NCI-H2081 treated with DMSO at 0.1 percent for 48 hours (cell line): ENCODE measurements around the gene BSG.
A peak's percentile ranks its signal among the peaks of the same experiment; 100 is the strongest.

Experiments used
- DNase-seq: peaks from one replicate; lab custom pipeline; 2025; lab: John Stamatoyannopoulos, UW

BSG gene

GRCh38 chr19:572140-572742 is at the start of gene BSG:
BSG (plus strand) TSS chr19:572596; CDS start chr19:572635, 39 bp downstream.
- DNase-seq = peak; percentile 79

- no peak for DNase-seq
Measured at GRCh38 chr19:522726-523125, 49.7 kb upstream of the BSG start.

DNA sequence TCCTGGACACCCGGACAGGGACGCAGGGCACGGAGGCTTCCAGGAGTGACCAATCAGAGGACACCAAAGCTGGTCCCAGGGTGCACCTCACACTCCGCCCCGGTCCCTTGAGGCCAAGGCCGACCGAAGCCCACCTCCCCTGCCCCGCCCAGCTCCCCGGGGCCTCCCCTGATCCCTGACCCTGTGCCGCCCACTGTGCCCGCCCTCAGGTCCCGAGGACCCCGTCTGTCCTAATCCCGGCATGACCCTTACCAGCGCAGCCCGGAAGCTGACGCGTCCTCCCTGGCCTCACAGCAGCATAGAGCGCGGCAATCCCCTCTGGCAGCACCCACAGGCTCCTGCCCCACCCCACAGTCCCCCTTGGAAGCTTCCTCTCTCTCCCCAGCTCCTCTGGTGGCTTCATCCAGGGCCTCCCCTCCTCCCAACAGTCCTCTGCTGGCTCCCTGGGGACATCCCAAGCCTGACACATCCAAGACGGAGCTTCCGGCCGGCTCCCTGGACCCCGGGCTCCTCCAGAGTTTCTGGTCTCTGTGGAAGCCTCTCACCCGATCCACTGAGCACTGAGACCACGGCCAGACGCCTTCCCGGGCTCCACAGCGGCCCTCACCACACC is 48.2 kb upstream of the BSG start:
- no peak for DNase-seq

GRCh38 chr19:525029-525428 is 47.4 kb upstream of the BSG start:
- DNase-seq = no peak

DNA sequence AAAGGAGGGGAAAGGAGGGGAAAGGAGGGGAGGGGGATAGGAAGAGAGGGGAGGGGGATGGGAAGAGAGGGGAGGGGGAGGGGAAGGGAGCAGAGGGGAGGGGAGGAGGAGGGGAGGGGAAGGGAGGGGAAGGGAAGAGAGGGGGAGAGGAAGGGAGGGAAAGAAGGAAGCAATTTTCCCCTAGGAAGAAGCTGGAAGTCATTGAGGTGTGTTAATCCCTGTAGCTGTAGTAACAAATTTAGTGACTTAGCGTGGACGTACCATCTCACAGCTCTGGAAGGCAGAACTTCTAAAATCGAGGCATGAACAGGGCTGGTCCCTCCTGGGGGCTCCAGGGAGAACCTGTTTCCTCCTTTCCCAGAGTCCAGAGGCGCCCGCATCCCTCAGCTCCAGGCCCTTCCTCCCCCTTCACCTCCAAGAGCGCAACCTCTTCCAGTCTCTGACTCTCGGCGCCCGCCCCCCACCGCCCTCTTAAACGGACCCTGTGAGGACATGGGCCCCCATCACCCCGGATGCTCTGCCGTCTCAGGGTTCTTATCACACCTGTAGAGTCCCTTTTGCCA is 46.5 kb upstream of the BSG start:
- no peak for DNase-seq

- DNase-seq = no peak
Measured at GRCh38 chr19:530134-531008, 42.0 kb upstream of the BSG start.

DNA sequence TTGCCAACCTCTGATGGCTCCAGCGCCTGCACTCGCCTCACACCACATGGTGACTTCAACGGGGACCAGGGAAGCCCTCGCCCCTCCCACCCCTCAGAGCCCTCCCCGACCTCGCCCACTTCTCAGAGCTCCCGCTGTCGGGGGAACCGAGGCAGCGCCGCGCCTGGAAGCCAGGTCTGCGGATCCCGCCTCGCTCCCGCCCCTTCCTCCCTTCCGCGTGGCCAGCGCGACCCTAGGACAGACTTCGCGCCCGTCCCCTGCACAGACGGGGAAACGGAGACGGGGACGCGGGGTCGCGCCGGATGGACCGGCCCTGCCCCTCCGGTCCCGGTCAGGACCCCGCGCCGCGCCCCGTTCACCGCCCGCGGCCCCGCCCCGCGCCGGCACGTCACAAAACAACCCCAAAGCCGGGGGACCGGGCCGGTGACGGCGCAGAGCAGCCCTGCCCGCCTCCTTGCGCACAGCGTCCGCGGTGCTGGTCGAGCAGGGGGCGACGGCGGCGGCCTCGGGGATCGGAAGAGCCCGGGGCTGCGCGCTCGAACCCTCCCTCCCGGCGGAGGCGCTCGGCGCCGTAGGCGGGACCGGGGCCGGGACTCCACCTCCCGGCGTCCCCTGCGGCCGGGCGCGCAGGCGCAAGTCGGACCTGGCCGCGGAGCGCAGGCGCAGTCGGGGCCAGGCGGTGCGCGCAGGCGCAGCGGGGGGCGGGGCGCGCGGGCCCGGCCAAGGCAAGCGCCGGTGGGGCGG is 41.2 kb upstream of the BSG start:
- no peak for DNase-seq

DNA sequence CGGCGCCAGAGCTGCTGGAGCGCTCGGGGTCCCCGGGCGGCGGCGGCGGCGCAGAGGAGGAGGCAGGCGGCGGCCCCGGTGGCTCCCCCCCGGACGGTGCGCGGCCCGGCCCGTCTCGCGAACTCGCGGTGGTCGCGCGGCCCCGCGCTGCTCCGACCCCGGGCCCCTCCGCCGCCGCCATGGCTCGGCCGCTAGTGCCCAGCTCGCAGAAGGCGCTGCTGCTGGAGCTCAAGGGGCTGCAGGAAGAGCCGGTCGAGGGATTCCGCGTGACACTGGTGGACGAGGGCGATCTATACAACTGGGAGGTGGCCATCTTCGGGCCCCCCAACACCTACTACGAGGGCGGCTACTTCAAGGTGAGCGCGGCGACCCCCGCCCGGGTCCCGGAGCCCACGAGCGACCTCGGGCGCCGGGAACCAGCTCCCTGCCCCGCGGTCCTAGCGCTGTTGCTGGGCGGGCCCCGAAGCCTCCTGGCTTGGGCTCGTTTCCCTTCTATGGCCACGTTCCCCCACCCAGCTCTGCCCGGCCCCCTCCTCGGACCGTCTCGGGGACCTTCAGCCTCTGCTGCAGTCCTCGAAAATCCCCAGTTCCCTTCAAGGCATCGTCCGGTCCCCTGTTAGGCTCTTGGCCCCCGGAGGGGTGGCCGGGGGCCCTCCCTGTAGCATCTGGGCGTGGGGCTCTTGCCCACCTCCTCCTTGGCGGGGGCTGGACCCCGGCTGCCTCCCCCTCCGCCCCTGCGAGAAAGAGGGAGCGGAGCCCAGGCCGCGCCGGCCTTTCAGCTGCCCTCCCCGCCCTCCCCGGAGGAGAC is 40.4 kb upstream of the BSG start, which contains the start of gene CDC34:
CDC34 (plus strand) TSS at position 8 of the 808 bp plus-strand sequence; CDS start at position 180, 172 bp downstream.
- no peak for DNase-seq

GRCh38 chr19:532561-533363 is 39.6 kb upstream of the BSG start:
- DNase-seq = no peak

DNA sequence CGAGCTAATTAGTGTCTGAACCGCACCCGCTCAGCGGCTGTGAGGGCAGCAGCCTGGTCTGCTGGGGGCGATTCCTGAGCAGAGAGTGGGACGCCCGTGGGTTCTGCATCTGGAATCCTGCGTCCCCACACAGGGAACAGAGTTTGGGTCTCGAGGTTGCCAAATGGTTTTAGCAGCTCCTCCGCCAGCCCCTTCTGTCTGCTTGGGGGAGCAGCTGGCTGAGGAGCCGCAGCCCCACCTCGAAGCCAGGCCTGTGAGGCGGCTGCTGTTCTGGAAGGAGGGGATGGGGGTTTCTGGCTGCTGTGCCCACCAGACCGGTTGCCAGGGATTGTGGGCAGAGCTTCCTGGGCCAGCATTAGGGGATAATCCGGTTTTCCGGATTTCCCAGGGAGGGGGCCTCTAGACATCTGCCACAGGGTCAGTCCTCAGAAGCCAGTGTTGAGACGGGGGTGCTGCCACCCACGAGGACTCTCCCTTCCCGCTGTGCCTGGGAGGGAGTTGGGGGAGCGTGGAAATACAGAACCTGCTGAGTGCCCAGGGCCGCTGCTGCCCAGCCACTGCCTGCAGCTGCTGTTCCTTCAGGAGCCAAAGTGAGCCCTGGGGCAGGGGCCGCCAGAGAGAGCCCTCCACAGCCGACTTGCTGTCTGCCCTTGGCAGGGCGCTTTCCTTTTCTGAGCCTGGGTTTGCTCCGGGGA is 38.9 kb upstream of the BSG start:
- DNase-seq = no peak

GRCh38 chr19:534088-534487 is 38.3 kb upstream of the BSG start:
- no peak for DNase-seq

- no peak for DNase-seq
Measured at GRCh38 chr19:535017-535835, 37.2 kb upstream of the BSG start.

DNA sequence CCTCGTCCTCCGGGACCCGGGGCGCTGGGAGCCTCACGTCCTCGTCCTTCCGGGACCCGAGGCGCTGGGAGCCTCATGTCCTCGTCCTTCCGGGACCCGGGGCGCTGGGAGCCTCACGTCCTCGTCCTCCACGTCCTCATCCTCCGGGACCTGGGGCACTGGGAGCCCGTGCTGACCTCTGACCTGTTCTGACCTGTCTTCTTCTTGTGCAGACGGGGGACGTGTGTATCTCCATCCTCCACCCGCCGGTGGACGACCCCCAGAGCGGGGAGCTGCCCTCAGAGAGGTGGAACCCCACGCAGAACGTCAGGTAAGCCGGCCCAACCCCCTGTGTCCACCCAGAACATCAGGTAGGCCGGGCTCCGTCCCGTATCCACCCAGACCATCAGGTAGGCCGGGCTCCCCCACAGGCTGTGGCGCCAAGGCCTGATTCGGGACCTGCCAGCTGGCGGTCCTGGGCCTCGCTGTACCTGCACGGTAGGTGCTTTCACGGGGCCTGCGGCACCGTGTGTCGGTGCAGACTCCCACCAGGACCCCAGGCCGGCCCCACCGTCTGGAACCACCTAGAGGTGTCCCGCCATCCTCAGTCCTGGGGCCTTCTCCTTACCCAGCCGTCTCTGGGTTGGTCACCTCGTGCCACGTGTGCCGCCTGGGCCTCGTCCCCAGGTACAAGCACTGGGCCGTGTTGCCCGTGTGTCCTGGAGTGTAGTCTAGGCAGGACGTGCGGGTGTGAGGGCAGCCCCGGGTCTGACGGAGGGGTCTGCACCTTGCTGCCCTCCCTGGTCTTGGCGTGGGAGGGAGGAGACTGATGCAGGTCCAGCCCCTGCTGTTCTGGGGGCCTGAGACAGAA is 36.1 kb upstream of the BSG start:
- no peak for DNase-seq

GRCh38 chr19:536881-537404 is 35.5 kb upstream of the BSG start:
- no peak for DNase-seq

GRCh38 chr19:538641-539428 is 33.6 kb upstream of the BSG start:
- DNase-seq = no peak

DNA sequence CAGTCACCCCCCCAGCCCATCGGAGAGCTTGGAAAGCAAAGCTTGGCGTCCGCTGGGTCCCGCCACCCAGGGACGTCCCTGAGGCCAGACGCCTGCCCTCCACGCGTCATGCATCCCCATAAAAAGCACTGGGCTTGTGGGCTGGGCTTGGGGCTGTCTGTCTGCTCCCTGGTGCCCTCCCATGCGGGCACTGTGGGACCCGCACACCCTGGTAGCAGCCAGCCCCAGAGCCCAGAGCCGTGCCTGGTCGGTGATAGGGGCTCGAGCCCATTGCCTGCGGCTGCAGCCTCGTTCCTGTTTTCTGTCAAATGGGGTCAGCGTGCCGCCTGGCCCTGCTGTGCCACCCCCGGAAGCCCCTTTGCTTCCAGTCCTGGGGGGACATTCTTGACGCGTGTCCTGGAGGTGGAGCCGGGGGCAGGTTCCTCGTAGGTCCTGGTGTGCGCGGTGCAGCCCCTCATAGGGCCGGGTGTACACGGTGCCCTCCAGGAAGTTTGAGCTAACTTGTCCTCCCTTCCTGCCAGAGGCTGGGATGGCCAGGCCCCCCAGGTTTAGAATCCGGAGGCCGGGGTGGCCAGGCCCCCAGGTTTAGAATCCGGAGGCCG is 32.9 kb upstream of the BSG start:
- DNase-seq = no peak
